Brain microvascular endothelial cell (primary cell): ENCODE measurements around the gene PSD4.

Experiments
- DNase-seq: peaks from one replicate; pipeline ENCODE4 v3.0.0-alpha.2; 2020
- H3K27ac ChIP-seq: fragments of 250-450 bp; sonication (Bioruptor Pico); 2 replicates; pipeline ENCODE4 v1.5.1; 2020; ENCODE audit warnings: mild to moderate bottlenecking, moderate library complexity
- H3K27me3 ChIP-seq: fragments of 250-450 bp; sonication (Bioruptor Pico); replicated peaks from 2 replicates; pipeline ENCODE4 v1.5.1; 2020; ENCODE audit warnings: mild to moderate bottlenecking
- H3K36me3 ChIP-seq: fragments of 250-450 bp; sonication (Bioruptor Pico); replicated peaks from 2 replicates; pipeline ENCODE4 v1.5.1; 2020; ENCODE audit warnings: mild to moderate bottlenecking
- H3K4me3 ChIP-seq: 2 replicates; pipeline ENCODE4 v1.5.1; 2011; ENCODE audit warnings: low read depth, mild to moderate bottlenecking, control low read depth, low read length, moderate library complexity
- in situ Hi-C: cut with HindIII; loops from 2 replicates; pipeline ENCODE4 v1.10.0; 2017; ENCODE audit warnings: low sequenced_read_pairs, low pct_ligation_motif_present
- TF ChIP-seq, protein P1 (sequence below): IDR thresholded peaks from 2 replicates; pipeline ENCODE4 v1.5.1; 2011; ENCODE audit warnings: low read depth, mild to moderate bottlenecking, moderate library complexity, low read length, control low read depth, inconsistent platforms; ENCODE audit errors: missing control alignments

Gene PSD4

DNA sequence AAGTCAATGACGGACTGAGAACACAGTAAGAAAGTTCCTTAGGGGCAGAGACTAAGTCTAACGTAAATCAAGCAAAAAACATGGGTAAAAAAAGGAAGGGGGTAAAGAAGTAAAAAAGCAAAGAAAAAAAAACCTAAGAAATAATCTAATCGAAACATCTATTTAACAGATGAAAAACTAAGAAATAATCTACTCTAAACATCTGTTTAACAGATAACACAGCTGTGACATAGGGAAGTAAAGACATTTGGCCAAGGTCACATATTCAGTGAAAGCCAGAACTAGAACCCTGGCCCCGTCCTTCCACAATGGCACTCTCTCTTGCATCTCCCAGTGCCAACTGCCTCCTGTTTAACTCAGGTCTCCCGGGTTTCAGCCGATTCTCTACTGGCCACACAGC lies 48.1 kb downstream of the PSD4 start:
- H3K27me3 ChIP-seq: no peaks in the 10 kb centered on the region
- TF ChIP-seq, protein P1, sequence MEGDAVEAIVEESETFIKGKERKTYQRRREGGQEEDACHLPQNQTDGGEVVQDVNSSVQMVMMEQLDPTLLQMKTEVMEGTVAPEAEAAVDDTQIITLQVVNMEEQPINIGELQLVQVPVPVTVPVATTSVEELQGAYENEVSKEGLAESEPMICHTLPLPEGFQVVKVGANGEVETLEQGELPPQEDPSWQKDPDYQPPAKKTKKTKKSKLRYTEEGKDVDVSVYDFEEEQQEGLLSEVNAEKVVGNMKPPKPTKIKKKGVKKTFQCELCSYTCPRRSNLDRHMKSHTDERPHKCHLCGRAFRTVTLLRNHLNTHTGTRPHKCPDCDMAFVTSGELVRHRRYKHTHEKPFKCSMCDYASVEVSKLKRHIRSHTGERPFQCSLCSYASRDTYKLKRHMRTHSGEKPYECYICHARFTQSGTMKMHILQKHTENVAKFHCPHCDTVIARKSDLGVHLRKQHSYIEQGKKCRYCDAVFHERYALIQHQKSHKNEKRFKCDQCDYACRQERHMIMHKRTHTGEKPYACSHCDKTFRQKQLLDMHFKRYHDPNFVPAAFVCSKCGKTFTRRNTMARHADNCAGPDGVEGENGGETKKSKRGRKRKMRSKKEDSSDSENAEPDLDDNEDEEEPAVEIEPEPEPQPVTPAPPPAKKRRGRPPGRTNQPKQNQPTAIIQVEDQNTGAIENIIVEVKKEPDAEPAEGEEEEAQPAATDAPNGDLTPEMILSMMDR: no peak
- DNase-seq: no peak
- no peak overlapping the region for H3K27ac ChIP-seq
- in situ Hi-C loops: no loop called here
- H3K4me3 ChIP-seq: no peak overlapping the region
- H3K36me3 ChIP-seq: no peaks in the 10 kb centered on the region

DNA sequence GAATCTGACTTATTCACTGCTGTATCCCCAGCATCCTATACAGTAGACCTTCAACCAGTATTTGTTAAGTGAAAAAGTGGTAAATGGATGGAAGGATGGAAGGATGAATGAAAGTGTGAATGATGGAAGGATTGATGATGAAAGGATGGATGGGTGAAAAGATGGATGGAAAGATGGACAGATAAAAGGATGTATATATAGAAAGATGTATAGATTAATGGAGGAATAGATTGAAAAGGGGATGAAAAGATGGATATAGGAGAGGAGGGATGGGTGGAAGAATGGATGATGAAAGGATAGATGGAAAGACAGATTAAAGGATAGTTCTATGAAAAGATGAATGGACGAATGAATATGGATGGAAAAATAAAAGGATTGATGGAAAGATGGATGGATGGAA lies 50.0 kb downstream of the PSD4 start:
- in situ Hi-C loops: no loop called here
- Histone ChIP-seq H3K36me3 (no peaks in the 10 kb centered on the region), H3K4me3 (no peak overlapping the region), H3K27me3 (no peaks in the 10 kb centered on the region), H3K27ac (no peak overlapping the region)
- DNase-seq: no peak
- TF ChIP-seq, protein P1: no peak

DNA sequence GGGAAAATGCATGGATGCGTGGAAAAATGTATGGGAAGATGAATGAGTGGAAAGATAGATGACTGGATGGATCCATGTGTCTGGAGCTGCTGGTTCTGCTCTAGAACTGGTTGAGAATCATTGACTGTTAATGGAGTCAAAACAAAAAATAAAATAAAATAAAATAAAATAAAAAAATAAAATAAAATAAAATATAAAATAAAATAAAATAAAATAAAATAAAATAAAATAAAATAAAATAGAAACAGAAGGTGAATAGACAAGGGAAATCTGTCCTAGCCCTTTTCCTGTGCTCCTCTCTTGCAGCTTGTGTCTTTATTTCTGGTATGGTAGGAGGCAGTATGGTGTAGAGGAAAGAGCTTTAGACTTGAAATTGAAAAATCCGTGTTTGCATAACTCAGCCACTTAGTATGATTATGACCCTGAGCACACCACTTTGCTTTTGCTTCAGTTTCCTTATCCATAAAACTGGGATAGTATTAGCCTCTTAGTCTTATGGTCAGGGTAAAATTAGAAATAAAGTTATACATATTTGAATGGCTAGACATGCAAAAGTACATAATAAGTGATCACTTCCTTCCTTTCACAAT lies 51.0 kb downstream of the PSD4 start:
- H3K27me3 ChIP-seq: no peaks in the 10 kb centered on the region
- no peak overlapping the region for H3K27ac ChIP-seq
- H3K4me3 ChIP-seq: no peak overlapping the region
- H3K36me3 ChIP-seq: no peaks in the 10 kb centered on the region
- TF ChIP-seq, protein P1: no peak
- no peak for DNase-seq
- in situ Hi-C loops: no loop called here

DNA sequence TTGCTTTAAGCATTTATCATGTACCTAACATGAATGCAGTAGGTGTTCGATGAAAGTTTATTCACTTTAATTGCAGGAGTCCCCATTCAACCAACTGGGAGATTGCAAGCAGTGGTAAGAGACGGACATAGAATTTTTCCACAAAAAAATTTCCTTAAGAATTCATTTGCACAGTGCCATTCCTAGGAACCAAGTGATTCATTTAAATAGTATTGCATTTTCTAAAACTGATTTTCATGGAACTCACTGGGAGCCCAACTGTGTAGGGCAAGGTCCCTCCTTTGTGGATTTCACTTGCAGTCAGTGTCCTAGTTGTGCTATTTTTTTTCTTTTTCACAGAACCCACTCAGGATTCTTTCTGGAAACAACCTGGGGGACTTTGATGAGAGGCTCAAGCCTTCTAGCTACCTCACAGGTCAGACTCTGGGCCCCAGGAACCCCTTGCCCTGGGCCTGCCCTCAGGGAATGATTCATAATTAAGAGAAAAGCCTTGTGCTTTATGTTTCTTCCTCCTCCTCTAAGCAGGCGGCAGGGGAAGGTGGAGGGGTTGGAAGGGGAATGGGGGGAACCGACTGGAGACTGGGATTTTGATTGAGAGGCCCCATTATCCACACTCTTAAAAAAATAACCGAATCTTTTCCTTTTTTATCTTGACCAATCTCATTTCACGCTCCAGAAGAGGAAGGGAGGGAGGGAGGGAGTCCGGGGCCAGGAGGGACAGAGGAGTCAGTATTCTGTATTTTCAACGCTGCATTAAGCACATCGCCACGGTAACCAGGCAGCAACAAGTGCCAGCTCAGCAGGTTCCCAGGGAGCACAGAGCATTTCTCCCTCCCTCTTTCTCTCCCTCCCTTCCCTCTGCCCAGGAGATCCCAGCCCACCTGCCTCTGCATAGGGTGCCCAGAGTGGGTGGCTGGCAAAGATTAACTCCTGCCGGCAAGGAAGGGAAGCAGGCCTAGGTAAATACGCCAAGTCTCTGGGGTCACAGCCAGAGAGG lies 51.8 kb downstream of the PSD4 start:
- H3K4me3 ChIP-seq: no peak overlapping the region
- H3K27me3 ChIP-seq: no peaks in the 10 kb centered on the region
- peak; percentile 44 for DNase-seq
- no peaks in the 10 kb centered on the region for H3K36me3 ChIP-seq
- no peak overlapping the region for H3K27ac ChIP-seq
- in situ Hi-C loops: no loop called here
- TF ChIP-seq, protein P1: no peak

DNA sequence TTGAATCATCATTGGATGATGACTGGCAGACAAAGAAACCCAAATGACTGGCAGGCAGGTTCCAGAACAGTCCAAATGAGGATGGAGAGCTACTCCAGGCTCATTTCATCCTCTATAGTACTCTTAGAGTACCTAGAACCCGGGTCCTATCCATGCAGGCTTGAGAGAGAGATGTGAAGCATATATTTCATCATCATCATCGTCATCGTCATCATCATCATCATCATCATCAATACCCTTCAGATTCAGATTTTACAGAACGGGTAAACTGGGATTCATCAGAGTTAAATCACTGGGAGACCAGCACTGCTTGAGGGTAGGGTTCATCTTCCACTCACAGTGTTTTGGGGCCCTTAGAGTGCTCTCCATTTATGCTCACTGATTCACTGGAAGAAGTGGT lies 52.7 kb downstream of the PSD4 start:
- H3K27ac ChIP-seq: no peak overlapping the region
- no peak for DNase-seq
- H3K4me3 ChIP-seq: no peak overlapping the region
- TF ChIP-seq, protein P1: no peak
- no peaks in the 10 kb centered on the region for H3K27me3 ChIP-seq
- in situ Hi-C loops: no loop called here
- no peaks in the 10 kb centered on the region for H3K36me3 ChIP-seq
